ENCODE measurements around the gene DUX4.
"Not testable (repeated sequence)": the region's sequence is repeated elsewhere in the genome, so short reads cannot be mapped to it uniquely, and the experiment has no call there.

The DUX4 gene

DNA sequence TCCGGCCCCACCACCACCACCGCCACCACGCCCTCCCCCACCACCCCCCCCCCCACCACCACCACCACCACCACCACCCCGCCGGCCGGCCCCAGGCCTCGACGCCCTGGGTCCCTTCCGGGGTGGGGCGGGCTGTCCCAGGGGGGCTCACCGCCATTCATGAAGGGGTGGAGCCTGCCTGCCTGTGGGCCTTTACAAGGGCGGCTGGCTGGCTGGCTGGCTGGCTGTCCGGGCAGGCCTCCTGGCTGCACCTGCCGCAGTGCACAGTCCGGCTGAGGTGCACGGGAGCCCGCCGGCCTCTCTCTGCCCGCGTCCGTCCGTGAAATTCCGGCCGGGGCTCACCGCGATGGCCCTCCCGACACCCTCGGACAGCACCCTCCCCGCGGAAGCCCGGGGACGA is at the start of gene DUX4:
Gene DUX4, plus strand, starts transcription at position 347 of the 400 bp plus-strand sequence. Its CDS starts 0 bp downstream, at position 347.
- not testable (repeated sequence) for H3K27ac Mint-ChIP-seq, H3K9me3 Mint-ChIP-seq, H3K27me3 Mint-ChIP-seq, H3K4me1 Mint-ChIP-seq, H3K36me3 Mint-ChIP-seq, H3K4me3 Mint-ChIP-seq

DNA sequence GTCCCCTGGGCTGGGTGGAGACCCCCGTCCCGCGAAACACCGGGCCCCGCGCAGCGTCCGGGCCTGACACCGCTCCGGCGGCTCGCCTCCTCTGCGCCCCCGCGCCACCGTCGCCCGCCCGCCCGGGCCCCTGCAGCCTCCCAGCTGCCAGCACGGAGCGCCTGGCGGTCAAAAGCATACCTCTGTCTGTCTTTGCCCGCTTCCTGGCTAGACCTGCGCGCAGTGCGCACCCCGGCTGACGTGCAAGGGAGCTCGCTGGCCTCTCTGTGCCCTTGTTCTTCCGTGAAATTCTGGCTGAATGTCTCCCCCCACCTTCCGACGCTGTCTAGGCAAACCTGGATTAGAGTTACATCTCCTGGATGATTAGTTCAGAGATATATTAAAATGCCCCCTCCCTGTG is 1.9 kb downstream of the DUX4 start:
- H3K9me3 Mint-ChIP-seq, H3K27ac Mint-ChIP-seq, H3K27me3 Mint-ChIP-seq, H3K4me1 Mint-ChIP-seq, H3K36me3 Mint-ChIP-seq, H3K4me3 Mint-ChIP-seq: not testable (repeated sequence)

DNA sequence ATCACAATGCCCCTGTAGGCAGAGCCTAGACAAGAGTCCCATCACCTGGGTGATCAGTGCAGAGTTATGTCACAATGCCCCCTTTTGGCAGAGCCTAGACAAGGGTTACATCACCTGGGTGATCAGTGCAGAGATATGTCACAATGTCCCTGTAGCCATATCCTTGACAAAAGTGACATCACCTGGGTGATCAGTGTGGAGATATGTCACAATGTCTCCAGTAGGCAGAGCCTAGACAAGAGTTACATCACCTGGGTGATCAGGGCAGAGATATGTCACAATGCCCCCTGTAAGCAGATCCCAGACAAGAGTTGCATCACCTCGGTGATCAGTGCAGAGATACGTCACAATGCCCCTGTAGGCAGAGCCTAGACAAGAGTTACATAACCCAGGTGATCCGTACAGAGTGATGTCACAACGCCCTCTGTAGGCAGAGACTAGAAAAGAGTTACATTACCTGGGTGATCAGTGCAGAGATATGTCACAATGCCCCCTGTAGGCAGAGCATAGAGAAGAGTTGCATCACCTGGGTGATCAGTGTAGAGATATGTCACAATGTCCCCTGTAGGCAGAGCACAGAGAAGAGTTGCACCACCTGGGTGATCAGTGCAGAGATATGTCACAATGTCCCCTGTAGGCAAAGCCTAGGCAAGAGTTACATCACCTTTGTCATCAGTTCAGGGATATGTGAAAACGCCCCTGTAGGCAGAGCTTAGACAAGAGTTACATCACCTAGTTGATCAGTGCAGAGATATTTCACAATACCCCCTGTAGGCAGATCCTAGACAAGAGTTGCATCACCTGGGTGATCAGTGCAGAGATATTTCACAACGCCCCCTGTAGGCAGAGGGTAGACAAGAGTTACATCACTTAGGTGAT is 4.4 kb downstream of the DUX4 start:
- not testable (repeated sequence) for H3K9me3 Mint-ChIP-seq, H3K27ac Mint-ChIP-seq, H3K4me1 Mint-ChIP-seq, H3K27me3 Mint-ChIP-seq, H3K36me3 Mint-ChIP-seq, H3K4me3 Mint-ChIP-seq

DNA sequence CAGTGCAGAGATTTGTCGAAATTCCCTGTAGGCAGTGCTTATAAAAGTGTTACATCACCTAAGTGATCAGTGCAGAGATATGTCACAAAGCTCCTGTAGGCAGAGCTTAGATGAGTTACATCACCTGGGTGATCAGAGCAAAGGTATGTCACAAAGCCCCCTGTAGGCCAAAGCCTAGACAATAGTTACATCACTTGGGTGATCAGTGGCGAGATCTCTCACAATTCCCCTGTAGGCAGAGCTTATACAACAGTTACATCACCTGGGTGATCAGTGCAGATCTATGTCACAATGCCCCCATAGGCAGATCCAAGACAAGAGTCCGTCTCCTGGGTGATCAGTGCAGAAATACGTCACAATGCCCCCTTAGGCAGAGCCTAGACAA is 5.0 kb downstream of the DUX4 start:
- H3K36me3 Mint-ChIP-seq: not testable (repeated sequence)

DNA sequence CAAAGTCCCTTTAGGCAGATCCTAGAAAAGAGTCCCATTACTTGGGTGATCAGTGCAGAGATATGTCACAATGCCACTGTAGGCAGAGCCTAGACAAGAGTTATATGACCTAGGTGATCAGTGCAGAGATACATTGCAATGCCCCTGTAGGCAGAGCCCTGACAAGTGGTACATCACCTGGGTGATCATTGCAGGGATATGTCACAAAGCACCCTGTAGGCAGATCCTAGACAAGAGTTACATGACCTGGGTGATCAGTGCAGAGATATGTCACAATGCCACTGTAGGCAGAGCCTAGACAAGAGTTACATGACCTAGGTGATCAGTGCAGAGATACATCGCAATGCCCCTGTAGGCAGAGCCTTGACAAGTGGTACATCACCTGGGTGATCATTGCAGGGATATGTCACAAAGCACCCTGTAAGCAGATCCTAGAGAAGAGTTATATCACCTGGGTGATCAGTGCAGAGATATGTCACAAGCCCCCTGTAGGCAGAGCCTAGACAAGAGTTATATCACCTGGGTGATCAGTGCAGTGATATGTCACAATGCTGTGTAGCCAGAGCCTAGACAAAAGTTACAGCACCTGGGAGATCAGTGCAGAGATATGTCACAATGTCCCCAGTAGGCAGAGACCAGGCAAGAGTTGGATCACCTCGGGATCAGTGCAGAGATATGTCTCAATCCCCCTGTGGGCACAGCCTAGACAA is 5.6 kb downstream of the DUX4 start:
- H3K9me3 Mint-ChIP-seq, H3K36me3 Mint-ChIP-seq, H3K4me3 Mint-ChIP-seq, H3K4me1 Mint-ChIP-seq, H3K27ac Mint-ChIP-seq, H3K27me3 Mint-ChIP-seq: not testable (repeated sequence)

More for the DNA sequence above, 5.0 kb downstream of the DUX4 start:
- H3K4me1 Mint-ChIP-seq, H3K27me3 Mint-ChIP-seq, H3K4me3 Mint-ChIP-seq, H3K27ac Mint-ChIP-seq, H3K9me3 Mint-ChIP-seq: not testable (repeated sequence)

DNA sequence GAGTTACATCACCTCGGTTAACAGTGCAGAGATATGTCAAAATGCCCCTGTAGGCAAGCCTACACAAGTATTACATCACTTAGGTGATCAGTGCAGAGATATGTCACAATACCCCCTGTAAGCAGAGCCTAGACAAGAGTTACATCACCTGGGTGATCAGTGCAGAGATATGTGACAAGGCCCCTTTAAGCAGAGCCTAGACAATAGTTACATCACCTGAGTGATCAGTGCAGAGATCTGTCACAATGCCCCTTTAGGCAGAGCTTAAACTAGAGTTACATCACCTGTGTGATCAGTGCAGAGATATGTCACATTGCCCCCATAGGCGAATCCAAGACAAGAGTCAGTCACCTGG is 6.1 kb downstream of the DUX4 start:
- H3K4me3 Mint-ChIP-seq, H3K27me3 Mint-ChIP-seq, H3K9me3 Mint-ChIP-seq: not testable (repeated sequence)

DNA sequence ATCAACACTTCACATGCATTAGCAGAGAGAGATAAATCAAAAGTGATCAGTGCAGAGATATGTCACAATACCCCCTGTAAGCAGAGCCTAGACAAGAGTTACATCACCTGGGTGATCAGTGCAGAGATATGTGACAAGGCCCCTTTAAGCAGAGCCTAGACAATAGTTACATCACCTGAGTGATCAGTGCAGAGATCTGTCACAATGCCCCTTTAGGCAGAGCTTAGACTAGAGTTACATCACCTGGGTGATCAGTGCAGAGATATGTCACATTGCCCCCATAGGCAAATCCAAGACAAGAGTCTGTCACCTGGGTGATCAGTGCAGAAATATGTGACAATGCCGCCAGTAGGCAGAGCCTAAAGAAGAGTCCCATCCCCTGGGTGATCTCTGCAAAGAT is 7.4 kb downstream of the DUX4 start:
- H3K27ac Mint-ChIP-seq, H3K4me3 Mint-ChIP-seq, H3K9me3 Mint-ChIP-seq: not testable (repeated sequence)

More for the DNA sequence above, 6.1 kb downstream of the DUX4 start:
- H3K4me1 Mint-ChIP-seq, H3K27ac Mint-ChIP-seq, H3K36me3 Mint-ChIP-seq: not testable (repeated sequence)

DNA sequence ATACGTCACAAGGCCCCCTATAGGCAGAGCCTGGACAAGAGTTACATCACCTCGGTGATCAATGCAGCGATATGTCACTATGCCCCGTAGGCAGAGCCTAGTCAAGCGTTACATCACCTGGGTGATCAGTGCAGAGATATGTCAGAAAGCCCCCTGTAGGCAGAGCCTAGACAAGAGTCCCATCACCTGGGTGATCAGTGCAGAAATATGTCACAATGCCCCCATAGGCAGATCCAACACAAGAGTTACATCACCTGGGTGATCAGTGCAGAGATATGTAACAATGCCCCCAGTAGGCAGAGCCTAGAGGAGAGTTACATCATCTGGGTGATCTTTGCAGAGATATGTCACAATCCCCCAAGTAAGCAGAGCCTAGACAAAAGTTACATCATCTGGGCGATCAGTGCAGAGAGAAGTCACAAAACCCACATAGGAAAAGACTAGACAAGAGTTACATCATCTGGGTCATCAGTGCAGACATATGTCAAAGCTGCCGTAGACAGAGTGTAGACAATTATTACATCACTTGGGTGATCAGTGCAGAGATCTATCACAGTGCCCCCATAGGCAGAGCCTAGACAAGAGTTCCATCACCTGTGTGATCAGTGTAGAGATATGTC is 8.0 kb downstream of the DUX4 start:
- H3K27ac Mint-ChIP-seq, H3K36me3 Mint-ChIP-seq, H3K4me3 Mint-ChIP-seq, H3K9me3 Mint-ChIP-seq, H3K27me3 Mint-ChIP-seq, H3K4me1 Mint-ChIP-seq: not testable (repeated sequence)

More for the DNA sequence above, 7.4 kb downstream of the DUX4 start:
- not testable (repeated sequence) for H3K27me3 Mint-ChIP-seq, H3K36me3 Mint-ChIP-seq, H3K4me1 Mint-ChIP-seq

DNA sequence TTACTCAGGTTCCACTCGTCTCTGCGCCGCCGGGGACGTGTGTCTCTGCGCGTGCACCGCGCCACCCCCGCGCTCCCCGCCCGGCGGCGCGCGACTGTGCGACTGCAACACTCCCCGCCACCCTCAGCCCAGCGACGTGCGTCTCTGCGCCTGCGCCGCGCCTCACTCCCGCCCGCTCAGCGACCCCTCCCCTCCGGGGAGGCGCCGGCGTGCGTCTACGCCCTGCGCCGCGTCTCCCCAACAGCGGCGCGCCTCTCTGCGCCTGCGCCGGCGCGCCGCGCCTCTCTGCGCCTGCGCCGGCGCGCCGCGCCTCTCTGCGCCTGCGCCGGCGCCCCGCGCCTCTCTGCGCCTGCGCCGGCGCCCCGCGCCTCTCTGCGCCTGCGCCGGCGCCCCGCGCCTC is 29.9 kb downstream of the DUX4 start:
- H3K27me3 Mint-ChIP-seq, H3K4me3 Mint-ChIP-seq, H3K4me1 Mint-ChIP-seq, H3K36me3 Mint-ChIP-seq, H3K9me3 Mint-ChIP-seq, H3K27ac Mint-ChIP-seq: not testable (repeated sequence)
